Measurements from ENCODE around the gene ZFP1.
"Not testable (repeated sequence)": the region's sequence is repeated elsewhere in the genome, so short reads cannot be mapped to it uniquely, and the experiment has no call there.

ZFP1 gene

GRCh38 chr16:75197522-75198134, 49.3 kb downstream of the ZFP1 start:
- Histone ChIP-seq H3K4me3 (ENCODE audit: low read length) (no peak overlapping the region), H3K4me2 (ENCODE audit: low read length) (peak overlapping the region; percentile 17), H3K9ac (ENCODE audit: low read depth, low read length) (no peak overlapping the region), H3K9me3 (replicated peaks; ENCODE audit: low read length) (no peaks in the 10 kb centered on the region), H3K4me1 (ENCODE audit: control insufficient read depth, insufficient read depth, low read length) (peaks cover 4% of the 10 kb centered on the region), H3K36me3 (ENCODE audit: insufficient read depth, low read length) (no peaks in the 10 kb centered on the region), H3K27me3 (ENCODE audit: control insufficient read depth, insufficient read depth, low read length) (peaks cover 43% of the 10 kb centered on the region)

- no peak overlapping the region for H3K9ac ChIP-seq (ENCODE audit: low read depth, low read length)
- peaks cover 41% of the 10 kb centered on the region for H3K27me3 ChIP-seq (ENCODE audit: control insufficient read depth, insufficient read depth, low read length)
- H3K4me1 ChIP-seq (ENCODE audit: control insufficient read depth, insufficient read depth, low read length): peaks cover 4% of the 10 kb centered on the region
- H3K36me3 ChIP-seq (ENCODE audit: insufficient read depth, low read length): no peaks in the 10 kb centered on the region
- H3K4me2 ChIP-seq (ENCODE audit: low read length): peak overlapping the region; percentile 17
- no peaks in the 10 kb centered on the region for H3K9me3 ChIP-seq (replicated peaks; ENCODE audit: low read length)
- H3K4me3 ChIP-seq (ENCODE audit: low read length): no peak overlapping the region
These were observed 49.8 kb downstream of the ZFP1 start for GRCh38 chr16:75198135-75198600.

- Histone ChIP-seq H3K36me3 (ENCODE audit: insufficient read depth, low read length) (no peaks in the 10 kb centered on the region), H3K27me3 (ENCODE audit: control insufficient read depth, insufficient read depth, low read length) (peaks cover 13% of the 10 kb centered on the region)
These were observed 53.8 kb downstream of the ZFP1 start for GRCh38 chr16:75202069-75202590.

GRCh38 chr16:75203096-75203495, 54.8 kb downstream of the ZFP1 start:
- Histone ChIP-seq H3K9ac (ENCODE audit: low read depth, low read length) (no peak overlapping the region), H3K4me1 (ENCODE audit: control insufficient read depth, insufficient read depth, low read length) (peaks cover 2% of the 10 kb centered on the region), H3K9me3 (replicated peaks; ENCODE audit: low read length) (no peaks in the 10 kb centered on the region), H3K4me3 (ENCODE audit: low read length) (no peak overlapping the region), H3K27me3 (ENCODE audit: control insufficient read depth, insufficient read depth, low read length) (peaks cover 3% of the 10 kb centered on the region), H3K4me2 (ENCODE audit: low read length) (no peak overlapping the region), H3K36me3 (ENCODE audit: insufficient read depth, low read length) (no peaks in the 10 kb centered on the region)

More at GRCh38 chr16:75202069-75202590, 53.8 kb downstream of the ZFP1 start:
- no peak overlapping the region for H3K4me3 ChIP-seq (ENCODE audit: low read length)
- no peak overlapping the region for H3K9ac ChIP-seq (ENCODE audit: low read depth, low read length)
- H3K9me3 ChIP-seq (replicated peaks; ENCODE audit: low read length): no peaks in the 10 kb centered on the region
- H3K4me2 ChIP-seq (ENCODE audit: low read length): no peak overlapping the region
- peaks cover 4% of the 10 kb centered on the region for H3K4me1 ChIP-seq (ENCODE audit: control insufficient read depth, insufficient read depth, low read length)

GRCh38 chr16:75203667-75204409, 55.5 kb downstream of the ZFP1 start:
- no peaks in the 10 kb centered on the region for H3K4me1 ChIP-seq (ENCODE audit: control insufficient read depth, insufficient read depth, low read length)
- H3K4me2 ChIP-seq (ENCODE audit: low read length): no peak overlapping the region
- no peak overlapping the region for H3K4me3 ChIP-seq (ENCODE audit: low read length)
- H3K9ac ChIP-seq (ENCODE audit: low read depth, low read length): no peak overlapping the region
- no peaks in the 10 kb centered on the region for H3K36me3 ChIP-seq (ENCODE audit: insufficient read depth, low read length)
- no peaks in the 10 kb centered on the region for H3K9me3 ChIP-seq (replicated peaks; ENCODE audit: low read length)
- H3K27me3 ChIP-seq (ENCODE audit: control insufficient read depth, insufficient read depth, low read length): no peaks in the 10 kb centered on the region

- H3K4me3 ChIP-seq (ENCODE audit: low read length): no peak overlapping the region
- no peak overlapping the region for H3K4me2 ChIP-seq (ENCODE audit: low read length)
- H3K9ac ChIP-seq (ENCODE audit: low read depth, low read length): no peak overlapping the region
- no peaks in the 10 kb centered on the region for H3K9me3 ChIP-seq (replicated peaks; ENCODE audit: low read length)
- no peaks in the 10 kb centered on the region for H3K27me3 ChIP-seq (ENCODE audit: control insufficient read depth, insufficient read depth, low read length)
- no peaks in the 10 kb centered on the region for H3K4me1 ChIP-seq (ENCODE audit: control insufficient read depth, insufficient read depth, low read length)
- no peaks in the 10 kb centered on the region for H3K36me3 ChIP-seq (ENCODE audit: insufficient read depth, low read length)
These were observed 56.1 kb downstream of the ZFP1 start for GRCh38 chr16:75204410-75204758.

- not testable (repeated sequence) for H3K4me3 ChIP-seq (ENCODE audit: low read length); H3K9ac ChIP-seq (ENCODE audit: low read depth, low read length); H3K36me3 ChIP-seq (ENCODE audit: insufficient read depth, low read length); H3K27me3 ChIP-seq (ENCODE audit: control insufficient read depth, insufficient read depth, low read length); H3K9me3 ChIP-seq (replicated peaks; ENCODE audit: low read length); H3K4me1 ChIP-seq (ENCODE audit: control insufficient read depth, insufficient read depth, low read length); H3K4me2 ChIP-seq (ENCODE audit: low read length)
These were observed 56.6 kb downstream of the ZFP1 start for GRCh38 chr16:75204905-75205304.

GRCh38 chr16:75205438-75205837, 57.1 kb downstream of the ZFP1 start:
- H3K9ac ChIP-seq (ENCODE audit: low read depth, low read length); H3K4me3 ChIP-seq (ENCODE audit: low read length); H3K36me3 ChIP-seq (ENCODE audit: insufficient read depth, low read length); H3K9me3 ChIP-seq (replicated peaks; ENCODE audit: low read length); H3K4me2 ChIP-seq (ENCODE audit: low read length); H3K27me3 ChIP-seq (ENCODE audit: control insufficient read depth, insufficient read depth, low read length); H3K4me1 ChIP-seq (ENCODE audit: control insufficient read depth, insufficient read depth, low read length): not testable (repeated sequence)

GRCh38 chr16:75205961-75206748, 57.8 kb downstream of the ZFP1 start:
- not testable (repeated sequence) for H3K4me2 ChIP-seq (ENCODE audit: low read length); H3K36me3 ChIP-seq (ENCODE audit: insufficient read depth, low read length); H3K27me3 ChIP-seq (ENCODE audit: control insufficient read depth, insufficient read depth, low read length); H3K4me3 ChIP-seq (ENCODE audit: low read length); H3K9ac ChIP-seq (ENCODE audit: low read depth, low read length); H3K9me3 ChIP-seq (replicated peaks; ENCODE audit: low read length); H3K4me1 ChIP-seq (ENCODE audit: control insufficient read depth, insufficient read depth, low read length)

GRCh38 chr16:75206749-75207451, 58.6 kb downstream of the ZFP1 start, which contains the start of gene CTRB2:
CTRB2 (minus strand) TSS chr16:75207161; CDS start chr16:75207141, 20 bp downstream.
- H3K9ac ChIP-seq (ENCODE audit: low read depth, low read length): no peak within 1 kb of the TSS
- no peaks in the 10 kb centered on the region for H3K9me3 ChIP-seq (replicated peaks; ENCODE audit: low read length)
- peaks cover under 1% of the 10 kb centered on the region for H3K27me3 ChIP-seq (ENCODE audit: control insufficient read depth, insufficient read depth, low read length)
- H3K36me3 ChIP-seq (ENCODE audit: insufficient read depth, low read length): no peaks in the 10 kb centered on the region
- no peaks in the 10 kb centered on the region for H3K4me1 ChIP-seq (ENCODE audit: control insufficient read depth, insufficient read depth, low read length)
- no peak within 1 kb of the TSS for H3K4me2 ChIP-seq (ENCODE audit: low read length)
- no peak within 1 kb of the TSS for H3K4me3 ChIP-seq (ENCODE audit: low read length)

- Histone ChIP-seq H3K4me2 (ENCODE audit: low read length) (no peak overlapping the region), H3K27me3 (ENCODE audit: control insufficient read depth, insufficient read depth, low read length) (peaks cover 7% of the 10 kb centered on the region), H3K9ac (ENCODE audit: low read depth, low read length) (no peak overlapping the region), H3K4me1 (ENCODE audit: control insufficient read depth, insufficient read depth, low read length) (no peaks in the 10 kb centered on the region), H3K36me3 (ENCODE audit: insufficient read depth, low read length) (no peaks in the 10 kb centered on the region), H3K4me3 (ENCODE audit: low read length) (no peak overlapping the region), H3K9me3 (replicated peaks; ENCODE audit: low read length) (no peaks in the 10 kb centered on the region)
These were observed 59.5 kb downstream of the ZFP1 start for GRCh38 chr16:75207831-75208230.

Measured in skeletal muscle satellite cell (primary cell).